ENCODE data around the gene FGF18. TPM values are rescaled to one million over a fixed set of nuclear protein-coding genes. Genes with fewer than 3 reads are reported as not detected.

Gene FGF18
- polyA plus RNA-seq, 3 donors, result not detected

DNA sequence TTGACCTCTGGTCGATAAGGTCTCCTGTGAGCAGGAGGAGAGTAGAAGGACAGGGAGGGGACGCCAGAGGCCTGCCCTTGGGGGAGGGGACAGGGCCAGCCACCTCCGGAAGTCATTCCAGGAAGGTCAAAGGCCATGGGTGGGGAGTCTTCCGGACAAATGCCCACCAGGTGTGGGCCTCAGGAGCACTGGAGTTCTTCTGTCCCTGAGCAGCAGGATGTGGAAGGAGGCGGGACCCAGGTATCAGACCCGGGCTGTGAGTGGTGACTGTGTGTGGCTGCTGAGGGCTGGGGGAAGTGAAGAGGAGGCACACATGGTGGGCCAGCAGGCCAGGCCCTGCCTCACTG is 13.9 kb downstream of the FGF18 start:
- Histone ChIP-seq H3K27ac (ENCODE audit: low read depth in 1 of 2, low read length in 2 of 2) (no peak overlapping the region), H3K9me3 (replicated peaks in 1 of 2; ENCODE audit: control insufficient read depth in 1 of 2, insufficient read depth in 1 of 2, low read length in 2 of 2) (no peaks in the 10 kb centered on the region), H3K27me3 (ENCODE audit: control insufficient read depth in 2 of 2, insufficient read depth in 2 of 2, low read length in 2 of 2) (no peaks in the 10 kb centered on the region), H3K4me1 (ENCODE audit: control insufficient read depth in 1 of 2, insufficient read depth in 2 of 2, low read length in 2 of 2) (no peaks in the 10 kb centered on the region), H3K4me3 (replicated peaks in 1 of 3; ENCODE audit: low read depth in 2 of 3, low read length in 3 of 3) (no peak overlapping the region), H3K9ac (ENCODE audit: insufficient read depth, low read length, poor library complexity, severe bottlenecking) (no peak overlapping the region), H4K20me1 (ENCODE audit: insufficient read depth, low read length) (no peaks in the 10 kb centered on the region), H3K36me3 (replicated peaks in 1 of 2; ENCODE audit: control insufficient read depth in 1 of 2, insufficient read depth in 2 of 2, low read length in 2 of 2) (no peaks in the 10 kb centered on the region), H3K79me2 (ENCODE audit: insufficient read depth, low read length) (no peaks in the 10 kb centered on the region), H2AFZ (ENCODE audit: insufficient read depth, low read depth, low read length, poor library complexity, severe bottlenecking) (no peak overlapping the region), H3K4me2 (replicated peaks; ENCODE audit: extremely low read depth, low read length, poor library complexity, severe bottlenecking) (no peak overlapping the region)
- H3K9me3 Mint-ChIP-seq, result peaks cover 0 to 2% (median 0%) of the 10 kb centered on the region in 7 donors
- intact Hi-C loops (cut with micrococcal nuclease), result no loop called here
- WGBS (ENCODE audit: insufficient coverage), result 80% methylated on average over 5 of the region's 6 CpGs
- DNase-seq, result no peak
- H3K27ac Mint-ChIP-seq, result no peak overlapping the region
- no peak overlapping the region for H3K4me3 Mint-ChIP-seq
- H3K4me1 Mint-ChIP-seq, result no peaks in the 10 kb centered on the region
- TF ChIP-seq, protein P1, sequence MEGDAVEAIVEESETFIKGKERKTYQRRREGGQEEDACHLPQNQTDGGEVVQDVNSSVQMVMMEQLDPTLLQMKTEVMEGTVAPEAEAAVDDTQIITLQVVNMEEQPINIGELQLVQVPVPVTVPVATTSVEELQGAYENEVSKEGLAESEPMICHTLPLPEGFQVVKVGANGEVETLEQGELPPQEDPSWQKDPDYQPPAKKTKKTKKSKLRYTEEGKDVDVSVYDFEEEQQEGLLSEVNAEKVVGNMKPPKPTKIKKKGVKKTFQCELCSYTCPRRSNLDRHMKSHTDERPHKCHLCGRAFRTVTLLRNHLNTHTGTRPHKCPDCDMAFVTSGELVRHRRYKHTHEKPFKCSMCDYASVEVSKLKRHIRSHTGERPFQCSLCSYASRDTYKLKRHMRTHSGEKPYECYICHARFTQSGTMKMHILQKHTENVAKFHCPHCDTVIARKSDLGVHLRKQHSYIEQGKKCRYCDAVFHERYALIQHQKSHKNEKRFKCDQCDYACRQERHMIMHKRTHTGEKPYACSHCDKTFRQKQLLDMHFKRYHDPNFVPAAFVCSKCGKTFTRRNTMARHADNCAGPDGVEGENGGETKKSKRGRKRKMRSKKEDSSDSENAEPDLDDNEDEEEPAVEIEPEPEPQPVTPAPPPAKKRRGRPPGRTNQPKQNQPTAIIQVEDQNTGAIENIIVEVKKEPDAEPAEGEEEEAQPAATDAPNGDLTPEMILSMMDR (IDR thresholded peaks at IDR 0.05), result no peak
- no peaks in the 10 kb centered on the region for H3K36me3 Mint-ChIP-seq
- H3K27me3 Mint-ChIP-seq (ENCODE audit: low read depth in 3 of 3), result peaks cover 0 to 8% (median 5%) of the 10 kb centered on the region in 3 donors

- Histone ChIP-seq H3K36me3 (replicated peaks in 1 of 2; ENCODE audit: control insufficient read depth in 1 of 2, insufficient read depth in 2 of 2, low read length in 2 of 2) (no peaks in the 10 kb centered on the region), H2AFZ (ENCODE audit: insufficient read depth, low read depth, low read length, poor library complexity, severe bottlenecking) (no peak overlapping the region), H3K9ac (ENCODE audit: insufficient read depth, low read length, poor library complexity, severe bottlenecking) (no peak overlapping the region), H3K4me3 (replicated peaks in 1 of 3; ENCODE audit: low read depth in 2 of 3, low read length in 3 of 3) (no peak overlapping the region), H3K27me3 (ENCODE audit: control insufficient read depth in 2 of 2, insufficient read depth in 2 of 2, low read length in 2 of 2) (no peaks in the 10 kb centered on the region), H3K9me3 (replicated peaks in 1 of 2; ENCODE audit: control insufficient read depth in 1 of 2, insufficient read depth in 1 of 2, low read length in 2 of 2) (no peaks in the 10 kb centered on the region), H3K79me2 (ENCODE audit: insufficient read depth, low read length) (no peaks in the 10 kb centered on the region), H4K20me1 (ENCODE audit: insufficient read depth, low read length) (no peaks in the 10 kb centered on the region), H3K4me1 (ENCODE audit: control insufficient read depth in 1 of 2, insufficient read depth in 2 of 2, low read length in 2 of 2) (no peaks in the 10 kb centered on the region), H3K27ac (ENCODE audit: low read depth in 1 of 2, low read length in 2 of 2) (no peak overlapping the region), H3K4me2 (replicated peaks; ENCODE audit: extremely low read depth, low read length, poor library complexity, severe bottlenecking) (no peak overlapping the region)
- Mint-ChIP-seq H3K9me3 (peaks cover 0 to 2% (median 0%) of the 10 kb centered on the region in 7 donors), H3K27me3 (ENCODE audit: low read depth in 3 of 3) (peaks cover 0 to 8% (median 3%) of the 10 kb centered on the region in 3 donors), H3K4me1 (no peaks in the 10 kb centered on the region), H3K36me3 (no peaks in the 10 kb centered on the region), H3K4me3 (no peak overlapping the region), H3K27ac (no peak overlapping the region)
- intact Hi-C loops (cut with micrococcal nuclease), result no loop called here
- DNase-seq, result no peak
- TF ChIP-seq, protein P1 (IDR thresholded peaks at IDR 0.05), result no peak
- WGBS (ENCODE audit: insufficient coverage), result 73% methylated on average over 5 of the region's 5 CpGs
These were observed 14.7 kb downstream of the FGF18 start for GRCh38 chr5:171433982-171434676.
